HG03457 (cell line): Measurements from ENCODE around the gene KATNB1.

ENCODE experiments used
- ATAC-seq: cut with Tn5 transposase; IDR thresholded peaks from one replicate; pipeline ENCODE4 v1.9.1; 2021; ENCODE audit warnings: moderate number of reproducible peaks; ENCODE audit not compliant: unreplicated experiment

The KATNB1 gene

DNA sequence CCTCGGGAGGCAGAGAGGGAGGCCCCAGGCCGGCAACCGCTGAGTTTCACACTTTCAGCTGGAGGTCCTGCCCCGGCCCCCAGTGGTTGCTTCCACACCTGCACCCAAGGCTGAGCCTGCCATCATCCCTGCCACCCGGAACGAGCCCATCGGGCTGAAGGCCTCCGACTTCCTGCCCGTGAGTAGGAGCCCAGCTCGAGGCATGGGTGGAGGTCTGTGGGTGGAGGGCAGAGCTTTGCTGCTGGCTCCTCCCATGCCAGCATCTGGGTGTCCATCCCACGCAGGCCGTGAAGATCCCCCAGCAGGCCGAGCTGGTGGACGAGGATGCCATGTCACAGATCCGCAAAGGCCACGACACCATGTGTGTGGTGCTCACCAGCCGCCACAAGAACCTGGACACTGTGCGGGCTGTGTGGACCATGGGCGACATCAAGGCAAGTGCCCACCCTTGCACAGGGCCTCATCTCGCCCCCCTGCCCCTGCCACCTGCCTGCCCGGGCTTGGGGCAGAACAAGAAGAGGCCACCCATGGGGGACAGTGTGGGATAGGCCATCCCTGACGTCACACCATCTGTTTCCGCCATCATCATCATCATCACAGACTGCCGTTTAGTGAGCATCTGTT lies 19.6 kb downstream of the KATNB1 start:
- ATAC-seq: no peak

DNA sequence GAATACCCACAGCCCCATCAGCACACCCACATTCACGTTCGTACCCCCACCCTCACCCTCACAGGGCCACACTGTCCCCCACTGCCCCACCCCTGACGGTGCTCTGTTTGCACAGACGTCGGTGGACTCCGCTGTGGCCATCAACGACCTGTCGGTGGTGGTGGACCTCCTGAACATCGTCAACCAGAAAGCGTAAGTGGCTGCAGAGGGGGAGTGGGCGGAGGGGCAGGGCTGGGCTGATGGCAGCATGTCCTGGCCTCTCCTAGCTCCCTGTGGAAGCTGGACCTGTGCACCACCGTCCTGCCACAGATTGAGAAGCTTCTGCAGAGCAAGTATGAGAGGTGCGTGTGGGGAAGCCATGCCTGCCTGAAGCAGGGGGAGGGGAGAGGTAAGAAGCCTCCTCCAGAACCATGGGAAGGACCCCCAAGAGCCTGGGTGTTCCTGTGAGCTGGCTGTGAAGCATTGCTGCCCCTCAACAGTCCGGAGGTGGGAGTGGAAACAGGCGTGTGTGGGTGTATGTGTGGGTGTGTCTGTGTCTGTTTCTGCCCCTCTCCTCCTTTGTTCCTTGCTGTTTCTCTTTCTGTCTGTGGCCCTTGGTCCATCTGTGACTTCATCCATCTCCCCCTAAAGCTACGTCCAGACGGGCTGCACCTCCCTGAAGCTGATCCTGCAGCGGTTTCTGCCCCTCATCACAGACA lies 20.3 kb downstream of the KATNB1 start:
- no peak for ATAC-seq

DNA sequence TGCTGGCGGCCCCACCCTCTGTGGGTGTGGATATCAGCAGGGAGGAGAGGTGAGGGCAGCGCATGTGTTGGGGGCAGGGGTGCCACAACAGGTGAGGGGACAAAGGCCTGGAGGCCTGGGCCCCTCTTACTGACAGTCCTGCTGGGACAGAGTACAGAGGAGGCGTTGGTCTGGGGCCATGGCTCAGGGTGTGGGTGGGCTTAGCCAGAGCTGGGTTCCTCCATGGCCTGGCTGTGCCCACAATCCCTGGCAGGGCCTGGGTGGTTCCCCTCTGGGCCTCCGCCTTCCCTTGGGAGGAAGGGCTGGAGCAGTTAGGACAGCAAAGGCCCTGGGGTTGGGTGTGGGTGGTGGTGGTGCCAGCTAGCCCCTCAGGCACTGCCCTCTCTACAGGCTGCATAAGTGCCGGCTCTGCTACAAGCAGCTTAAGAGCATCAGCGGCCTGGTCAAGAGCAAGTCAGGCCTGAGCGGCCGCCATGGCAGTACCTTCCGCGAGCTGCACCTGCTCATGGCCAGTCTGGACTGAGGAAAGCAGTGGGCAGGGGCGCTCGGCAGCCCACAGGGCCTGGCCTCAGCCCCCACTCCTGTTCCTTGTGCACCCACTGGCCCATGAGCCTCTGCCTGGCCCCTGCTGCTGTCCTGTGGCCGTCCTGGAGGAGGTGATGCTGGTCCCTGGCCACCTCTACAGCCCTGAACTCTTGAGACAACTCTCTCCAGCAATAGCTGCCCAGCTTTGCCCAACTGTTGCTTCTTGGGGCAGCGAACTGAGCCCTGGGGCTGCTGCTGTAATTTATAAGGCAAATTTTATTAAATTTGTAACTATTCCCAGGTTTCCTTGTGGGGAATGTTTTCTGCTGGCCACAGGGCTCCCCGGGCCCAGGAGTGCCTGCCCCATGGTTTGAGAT lies 21.1 kb downstream of the KATNB1 start:
- ATAC-seq: no peak

DNA sequence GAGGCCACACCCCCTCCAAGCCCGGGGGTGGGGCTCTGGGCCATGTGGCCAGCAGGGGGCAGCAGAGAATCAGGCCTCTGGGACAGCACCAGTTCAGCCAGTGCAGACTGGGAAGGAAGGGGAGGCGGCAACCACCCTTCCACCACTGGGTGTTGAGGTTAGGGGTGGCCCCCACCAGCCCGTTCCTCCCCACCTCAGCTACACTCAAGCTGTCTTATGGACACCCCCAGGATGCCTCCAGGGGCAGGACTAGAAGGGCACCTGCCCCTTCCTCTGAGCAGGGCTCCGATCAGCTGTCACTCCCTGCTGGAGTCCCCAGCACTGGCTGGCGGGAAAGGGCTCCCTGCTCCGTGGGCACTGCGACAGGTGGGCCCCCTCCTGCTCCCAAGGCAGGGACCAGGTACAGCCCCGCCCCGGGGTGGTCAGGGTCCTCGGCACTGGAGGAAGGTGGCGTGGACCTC lies 21.8 kb downstream of the KATNB1 start:
- peak; percentile 63 for ATAC-seq

DNA sequence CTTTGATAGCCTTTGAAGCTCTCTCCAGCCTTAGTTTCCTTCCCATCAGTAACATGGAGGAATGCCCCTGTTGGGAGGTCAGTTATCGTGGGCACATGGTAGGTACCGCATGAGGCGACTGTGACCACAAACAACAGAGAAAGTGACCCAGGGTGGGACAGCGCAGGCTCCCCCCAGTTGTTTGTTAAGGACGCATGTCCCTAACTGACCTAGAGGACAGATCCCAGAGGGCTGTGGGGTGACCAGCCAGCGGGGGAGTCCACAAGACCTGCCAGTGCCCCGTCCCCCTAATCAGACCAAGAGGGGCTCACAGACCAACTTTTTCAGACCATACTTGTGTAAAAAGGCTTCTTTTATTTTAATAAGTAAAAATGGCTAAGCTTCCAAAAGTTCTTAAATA lies 22.3 kb downstream of the KATNB1 start:
- ATAC-seq: no peak

DNA sequence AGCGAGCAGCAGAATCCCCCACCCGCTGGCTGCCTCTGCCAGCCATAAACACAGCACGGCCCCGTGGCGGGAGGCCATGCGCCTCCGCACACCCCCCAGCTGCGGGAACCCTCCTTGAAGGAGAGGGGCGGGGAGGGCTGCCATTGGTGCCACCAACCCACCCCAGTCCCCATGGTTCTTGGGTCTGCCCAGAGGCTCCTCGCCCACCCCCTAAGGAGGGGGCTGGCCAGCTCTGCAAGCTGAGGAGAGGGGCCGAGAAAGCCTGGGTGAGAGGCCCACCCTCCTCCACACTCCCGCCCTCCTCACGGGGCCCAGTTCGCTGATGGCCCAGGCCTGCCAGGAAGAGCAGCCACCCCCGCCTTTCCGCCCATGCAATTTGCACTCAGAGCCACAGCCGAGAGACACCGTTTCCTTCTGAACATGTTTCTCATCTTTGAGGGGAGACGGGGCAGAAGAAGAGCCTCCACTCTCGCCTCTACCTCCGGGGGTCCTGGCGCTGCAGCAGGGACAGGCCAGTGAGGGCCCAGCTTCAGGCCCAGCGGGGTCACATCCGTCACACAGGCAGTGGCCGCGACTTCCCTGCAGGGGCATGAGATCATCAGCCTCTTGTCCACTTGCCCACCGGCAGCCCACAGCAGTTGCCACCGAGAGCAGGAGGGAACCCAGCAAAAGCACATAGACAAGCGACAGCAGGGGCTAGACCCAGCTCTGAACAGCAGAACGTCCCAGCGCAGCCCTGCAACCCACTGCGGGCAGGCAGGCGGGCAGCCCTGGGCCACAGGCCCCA lies 23.0 kb downstream of the KATNB1 start:
- no peak for ATAC-seq

DNA sequence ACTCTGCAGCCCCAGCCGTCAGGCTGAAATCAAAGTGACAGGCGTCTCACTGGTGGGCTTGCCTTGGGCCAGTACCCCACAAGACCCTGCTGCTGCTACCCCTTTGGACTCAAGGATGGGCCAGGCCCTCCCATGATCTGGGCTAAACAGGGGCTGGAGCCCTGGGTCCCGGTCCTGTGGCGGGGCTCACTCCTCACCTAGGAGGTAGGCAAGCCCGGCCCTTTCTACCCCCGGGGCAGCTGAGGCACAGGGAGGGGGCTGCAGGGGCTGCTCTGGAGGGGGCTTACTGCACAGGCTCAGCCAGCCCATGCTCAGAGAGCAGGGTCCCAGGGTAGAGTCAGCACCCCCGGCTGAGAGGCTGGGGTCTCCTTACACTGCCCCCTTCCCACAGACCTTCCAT lies 23.6 kb downstream of the KATNB1 start:
- no peak for ATAC-seq

DNA sequence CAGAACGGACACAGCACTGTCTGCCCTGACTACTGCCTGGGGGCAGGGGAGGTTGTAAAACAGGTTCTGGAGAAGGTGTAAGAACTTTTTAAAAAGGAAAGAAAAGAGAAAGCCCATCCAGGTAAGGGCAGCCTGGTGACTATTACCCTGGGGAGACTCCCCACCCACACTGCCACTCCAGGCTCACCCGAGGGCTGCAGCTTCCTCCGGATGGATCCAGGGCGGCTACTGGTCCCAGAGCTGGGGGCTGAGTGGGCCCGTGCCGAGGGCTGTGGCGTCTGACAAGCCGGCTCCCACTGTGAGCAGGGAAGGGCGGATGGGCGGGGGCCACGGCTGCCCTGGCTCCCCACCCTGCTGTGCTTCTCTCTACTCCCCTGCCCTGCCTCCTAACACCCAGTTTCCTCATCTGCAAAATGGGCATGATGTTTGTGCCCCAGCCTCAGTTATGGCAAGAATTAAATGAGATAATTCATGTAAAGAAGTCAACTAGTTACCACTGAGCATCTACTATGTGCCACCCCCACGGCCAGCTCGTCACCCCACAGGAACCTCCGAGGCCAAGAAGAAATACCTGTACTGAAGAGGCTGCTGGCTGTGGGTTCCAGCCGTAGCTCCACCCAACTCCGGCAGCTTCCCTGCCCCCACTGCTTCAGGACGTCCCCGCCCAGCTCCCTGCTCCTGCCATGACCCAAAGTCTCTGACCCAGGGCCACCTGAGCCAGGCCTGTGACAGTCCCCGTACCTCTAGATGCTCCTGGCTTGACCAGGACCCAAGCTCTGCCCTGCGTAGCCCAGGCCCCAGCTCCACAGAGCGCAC lies 24.2 kb downstream of the KATNB1 start:
- ATAC-seq: no peak

DNA sequence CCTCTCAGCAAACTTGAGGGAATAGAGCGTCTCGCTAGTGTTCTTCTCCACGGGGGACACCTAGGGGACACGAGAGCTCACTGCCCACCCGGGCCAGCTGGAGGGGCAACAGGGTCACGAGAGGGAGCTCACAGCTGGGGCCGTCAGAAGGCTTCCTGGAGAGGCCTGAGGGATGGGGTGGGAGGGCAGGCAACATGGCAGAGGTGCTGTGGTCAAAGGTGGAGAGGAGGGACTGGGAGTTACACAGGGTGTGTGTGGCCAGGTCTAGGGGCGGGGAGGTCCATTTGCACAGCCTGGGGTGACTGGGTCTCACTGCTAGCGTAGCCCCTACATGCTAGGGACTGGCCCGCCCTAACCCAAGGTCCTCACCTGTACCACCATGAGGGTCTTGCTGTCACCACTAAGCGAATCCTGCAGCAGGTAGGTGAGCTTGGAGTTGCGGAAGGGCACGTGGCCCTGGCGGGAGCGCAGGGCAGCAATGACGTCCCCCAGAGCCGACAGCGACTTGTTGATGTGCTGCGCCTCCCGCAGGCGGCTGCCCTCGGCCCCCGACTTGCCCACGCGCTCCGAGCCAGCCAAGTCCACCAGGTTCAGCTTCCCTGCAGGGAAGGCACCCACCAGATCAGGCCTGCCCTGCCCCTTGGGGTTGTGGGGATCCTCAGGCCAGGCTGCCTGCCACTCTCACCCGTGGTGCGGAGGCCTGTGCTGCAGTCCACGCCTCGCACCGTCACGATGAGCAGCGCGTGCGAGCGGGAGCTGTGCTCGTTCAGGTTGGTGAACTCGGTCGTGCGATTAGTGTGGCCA lies 25.0 kb downstream of the KATNB1 start:
- ATAC-seq: no peak

DNA sequence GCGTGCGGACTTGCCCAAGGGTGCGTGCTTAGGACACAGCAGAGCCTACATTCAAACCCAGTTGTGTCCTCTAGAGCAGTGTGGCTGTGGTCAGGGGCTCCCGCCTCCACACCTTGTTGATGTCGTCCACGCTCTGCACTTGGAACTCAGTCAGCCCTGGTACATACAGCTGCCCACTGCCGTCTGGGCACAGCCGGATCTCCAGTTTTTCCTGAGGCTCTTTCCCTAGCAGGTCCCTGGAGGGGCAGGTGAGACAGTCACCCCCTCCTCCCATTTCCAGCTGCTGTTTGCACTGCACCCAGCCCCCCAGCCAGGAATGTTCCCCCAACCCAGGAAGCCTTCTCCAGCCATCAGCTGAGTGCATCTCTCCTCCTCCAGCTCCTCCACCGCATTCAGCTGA lies 25.7 kb downstream of the KATNB1 start:
- ATAC-seq: no peak

DNA sequence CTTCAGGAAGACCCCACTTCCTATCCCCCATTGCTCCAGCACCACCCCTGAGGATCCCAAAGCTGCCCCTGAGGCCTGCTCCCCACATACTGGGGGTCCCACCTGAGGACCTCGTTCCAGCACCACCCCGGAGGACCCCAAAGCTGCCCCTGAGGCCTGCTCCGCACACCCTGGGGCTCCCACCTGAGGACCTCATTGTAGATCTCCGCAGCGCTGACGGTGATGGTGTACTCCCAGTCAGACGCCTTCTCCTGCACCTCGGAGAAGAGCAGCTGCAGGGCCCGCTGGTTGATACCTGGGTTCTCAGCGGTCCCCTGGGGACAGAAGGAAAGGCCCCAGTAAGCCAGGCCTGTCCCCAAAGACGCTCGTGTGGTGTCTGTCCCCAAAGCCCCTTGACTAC lies 26.4 kb downstream of the KATNB1 start:
- ATAC-seq: no peak

DNA sequence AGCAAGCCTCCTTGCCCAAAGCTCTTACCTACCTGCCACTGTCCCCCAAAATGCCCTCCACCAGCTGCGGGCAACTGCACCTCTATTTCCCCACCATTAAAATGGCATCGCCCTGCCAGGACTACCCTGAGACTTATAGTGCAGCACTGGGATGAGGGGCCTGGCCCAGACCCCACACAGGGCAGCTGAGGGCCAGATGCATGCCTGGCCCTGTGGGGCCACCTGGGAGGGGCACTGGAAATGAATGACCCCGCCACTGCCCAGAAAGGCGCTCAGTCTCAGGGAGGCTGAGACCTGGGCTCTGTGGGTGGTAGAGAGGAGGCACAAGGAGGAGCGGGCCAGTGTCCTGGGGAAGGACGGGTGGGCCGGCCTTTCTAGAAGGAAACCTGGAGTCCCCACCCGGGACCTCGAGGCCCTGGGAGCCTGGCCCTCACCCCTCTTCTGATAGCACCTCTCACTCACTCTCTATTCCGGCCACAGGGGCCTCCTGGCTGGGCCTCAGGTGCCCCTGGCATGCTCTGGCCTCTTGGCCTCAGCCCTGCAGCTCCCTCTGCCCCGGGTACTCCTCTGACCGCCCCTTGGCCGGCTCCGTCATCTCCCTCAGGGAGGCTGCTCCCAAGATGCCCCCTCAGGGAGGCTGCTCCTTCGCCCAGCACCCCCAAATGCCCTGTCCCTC lies 26.9 kb downstream of the KATNB1 start:
- no peak for ATAC-seq

DNA sequence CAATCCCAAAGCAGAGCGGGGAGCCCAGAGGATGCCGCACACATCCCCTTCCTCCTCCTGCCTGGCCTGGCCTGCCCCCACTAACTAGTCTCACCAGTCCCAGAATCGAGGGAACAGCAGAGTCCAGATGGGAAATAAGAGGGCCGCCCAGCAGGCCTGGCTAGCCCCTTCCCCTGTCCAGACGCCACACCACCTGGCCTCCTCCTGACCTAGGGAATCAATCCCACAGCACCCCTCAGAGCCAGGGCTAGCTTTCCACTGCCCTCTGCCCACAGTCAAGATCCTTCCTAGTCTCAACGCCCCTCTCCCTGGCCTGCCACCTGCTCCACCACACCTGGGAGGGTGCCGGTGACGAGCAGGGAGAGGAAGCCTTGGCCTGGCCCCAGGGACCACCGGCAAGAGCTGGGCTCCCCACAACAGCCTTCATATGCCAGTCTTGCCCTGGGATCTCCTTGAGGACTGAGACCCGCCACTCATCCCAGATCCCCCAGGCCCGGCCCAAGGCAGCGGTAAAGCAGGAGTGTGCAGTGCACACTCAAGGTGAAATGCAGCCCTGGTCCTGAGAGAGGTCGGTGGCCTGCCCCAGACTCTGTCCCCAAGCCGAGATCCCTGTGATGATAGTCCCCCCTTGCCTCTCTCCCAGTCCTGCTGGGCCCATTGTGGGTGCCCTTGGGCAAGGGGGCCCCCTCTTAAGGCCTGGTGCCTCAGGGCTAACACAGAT lies 27.9 kb downstream of the KATNB1 start:
- ATAC-seq: no peak

DNA sequence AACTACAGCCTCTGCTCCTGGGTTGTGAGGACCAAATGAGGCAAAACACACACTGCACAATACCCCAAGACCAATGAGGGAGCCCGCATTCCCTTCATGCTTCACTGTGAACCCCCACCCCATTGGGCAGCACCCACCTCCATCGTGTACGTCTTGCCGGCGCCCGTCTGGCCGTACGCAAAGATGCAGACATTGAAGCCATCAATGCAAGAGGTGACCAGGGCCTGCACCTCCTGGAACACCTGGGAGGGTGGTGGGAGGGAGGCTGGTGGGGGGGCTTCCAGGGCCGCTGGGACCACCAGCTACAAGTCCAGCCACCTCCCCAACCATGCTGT lies 28.4 kb downstream of the KATNB1 start:
- ATAC-seq: no peak

DNA sequence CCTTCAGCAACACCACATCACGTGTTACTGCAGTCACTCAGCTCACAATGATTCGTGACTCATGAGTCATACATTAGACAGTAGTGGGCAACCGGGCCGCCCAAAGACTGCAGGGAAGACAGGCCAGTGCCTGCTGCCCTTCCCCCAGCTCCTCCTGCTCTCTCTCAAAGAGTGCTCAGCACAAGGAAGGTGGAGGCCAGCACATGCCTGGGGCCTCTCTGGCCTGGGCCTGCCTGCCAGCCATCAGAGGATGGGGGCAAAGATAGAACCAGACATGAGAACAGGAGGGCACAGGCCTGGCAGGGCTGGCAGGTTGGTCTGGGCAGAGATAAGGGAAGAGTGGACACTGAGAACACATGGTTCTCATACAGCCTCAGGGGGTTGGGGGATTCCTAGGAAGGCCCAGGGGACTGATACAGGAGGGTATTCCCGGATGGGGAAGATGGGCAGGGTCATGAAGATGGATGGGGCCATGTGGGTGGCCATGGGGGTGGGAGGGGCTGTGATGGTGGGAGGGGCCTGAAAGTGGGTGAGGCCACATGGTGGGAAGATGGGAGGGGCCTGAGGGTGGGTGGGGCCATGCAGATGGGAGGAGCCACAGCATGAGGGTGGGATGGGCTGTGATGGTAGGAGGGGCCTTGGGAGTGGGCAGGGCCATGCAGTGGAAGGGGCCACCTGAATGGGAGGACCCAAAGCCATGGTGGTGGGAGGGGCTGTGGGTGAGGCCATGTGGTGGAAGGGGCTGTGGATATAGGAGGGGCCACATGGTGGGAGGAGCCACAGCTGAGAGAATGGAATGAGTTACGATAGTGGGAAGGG lies 29.0 kb downstream of the KATNB1 start:
- ATAC-seq: no peak

DNA sequence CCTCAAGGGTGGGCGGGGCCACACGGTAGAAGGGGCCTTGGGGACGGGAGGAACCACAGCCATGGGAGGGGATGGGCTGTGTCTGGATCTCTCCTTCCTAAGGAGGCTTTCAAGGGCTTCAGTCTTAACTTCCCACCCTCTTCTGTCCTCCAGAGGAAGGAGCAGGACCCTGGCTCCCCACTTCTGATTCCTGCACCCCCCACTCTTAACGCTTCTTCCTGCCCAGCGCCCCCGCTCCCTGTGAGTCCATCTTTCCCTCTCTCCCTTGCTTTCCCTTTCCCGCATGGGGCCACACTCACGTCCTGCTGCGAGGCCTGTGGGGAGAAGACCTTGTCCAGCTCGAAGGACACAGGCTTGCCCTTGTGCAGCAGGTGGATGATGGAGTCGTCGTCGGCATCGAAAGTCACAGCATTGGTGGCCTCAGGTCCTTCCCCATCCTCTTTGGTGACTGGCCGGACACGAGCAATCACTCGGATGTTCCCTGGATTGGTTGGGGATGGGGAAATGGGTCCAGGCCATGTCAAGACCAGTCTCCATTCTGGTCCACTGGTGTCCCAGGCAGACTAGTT lies 29.7 kb downstream of the KATNB1 start:
- ATAC-seq: no peak

DNA sequence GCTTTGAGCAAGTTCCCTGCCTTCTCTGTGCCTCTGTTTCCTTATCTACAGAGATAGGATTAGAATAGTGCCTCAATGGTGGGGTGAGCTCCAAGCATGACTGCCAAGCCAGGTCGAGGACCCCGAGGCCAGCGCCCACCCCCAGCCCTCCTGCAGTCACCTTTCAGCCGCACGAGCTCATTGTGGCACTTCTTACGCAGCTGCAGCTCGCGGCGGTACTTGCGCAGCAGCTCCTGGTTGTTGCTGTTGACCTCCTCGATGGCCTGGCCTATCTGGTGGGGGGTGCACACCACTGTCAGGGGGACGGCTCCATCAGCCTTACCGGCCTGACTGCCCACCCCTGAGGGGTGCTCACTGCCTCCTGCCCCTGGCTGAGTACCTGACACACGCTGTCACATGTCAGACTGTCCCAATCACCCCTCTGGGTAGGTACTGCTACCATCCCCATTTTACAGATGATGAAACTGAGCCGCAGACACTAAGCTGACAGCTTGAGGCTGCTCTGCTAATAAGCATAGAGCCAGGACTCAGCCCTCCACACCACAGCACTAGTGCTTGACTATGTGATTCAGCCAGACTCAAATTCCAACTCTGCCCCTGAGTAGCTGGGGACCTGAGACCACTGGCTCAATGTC lies 31.3 kb downstream of the KATNB1 start:
- ATAC-seq: no peak
